GM19455 (cell line): ENCODE measurements around the gene NUDT4.

Source experiments
- ATAC-seq: cut with Tn5 transposase; IDR thresholded peaks from one replicate; pipeline ENCODE4 v1.9.1; 2021; ENCODE audit not compliant: unreplicated experiment

NUDT4 gene

DNA sequence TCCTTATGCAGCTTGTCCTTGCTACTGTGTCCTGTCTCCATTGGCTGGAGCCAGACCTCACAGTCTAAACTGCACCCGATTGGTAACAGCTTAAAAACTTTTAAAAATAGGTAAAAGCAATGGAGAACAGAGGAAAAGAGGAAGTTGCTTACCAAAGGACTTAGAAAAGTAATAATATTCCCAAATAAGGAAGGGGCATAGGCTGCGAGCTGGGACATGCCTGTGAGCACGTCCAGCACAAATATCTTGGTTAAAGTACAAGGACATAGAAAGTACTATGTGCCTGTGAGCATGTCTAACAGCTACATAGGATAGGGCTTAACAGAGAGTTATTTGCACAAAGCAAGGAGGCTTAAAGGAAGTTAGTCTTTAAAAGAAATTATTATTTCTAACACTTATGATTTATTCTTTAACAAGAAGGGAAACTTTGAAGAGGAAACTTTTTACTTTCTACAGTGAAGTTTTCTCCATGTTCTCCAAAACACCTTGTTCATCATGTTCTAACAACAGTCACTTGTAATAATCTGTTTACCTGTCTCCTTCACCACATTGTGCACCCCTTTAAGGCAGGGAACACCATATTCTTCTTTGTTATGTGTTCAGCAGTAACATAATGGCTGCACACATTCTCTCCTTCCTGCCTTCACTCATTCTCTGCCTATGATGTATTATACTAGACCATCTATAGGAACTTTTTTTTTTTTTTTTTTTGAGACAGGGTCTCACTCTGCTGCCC lies 73.9 kb downstream of the NUDT4 start:
- no peak for ATAC-seq

DNA sequence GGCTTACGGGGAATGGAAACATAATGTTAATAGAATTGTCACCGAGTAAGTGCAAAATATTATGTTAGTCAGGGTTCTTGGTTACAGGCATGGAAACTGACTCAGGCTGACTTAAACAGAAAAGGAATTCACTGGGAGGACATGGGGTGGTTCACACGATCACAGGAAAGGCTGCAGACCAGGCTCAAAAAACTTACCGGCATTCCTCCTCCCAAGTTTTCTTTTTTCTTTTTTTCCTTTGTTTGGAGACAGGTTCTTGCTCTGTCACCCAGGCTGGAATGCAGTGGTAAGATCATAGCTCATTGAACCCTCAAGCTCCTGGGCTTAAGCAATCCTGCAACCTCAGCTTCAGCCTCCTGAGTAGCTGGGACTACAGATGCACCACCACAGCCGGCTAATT lies 75.9 kb downstream of the NUDT4 start:
- ATAC-seq = no peak

DNA sequence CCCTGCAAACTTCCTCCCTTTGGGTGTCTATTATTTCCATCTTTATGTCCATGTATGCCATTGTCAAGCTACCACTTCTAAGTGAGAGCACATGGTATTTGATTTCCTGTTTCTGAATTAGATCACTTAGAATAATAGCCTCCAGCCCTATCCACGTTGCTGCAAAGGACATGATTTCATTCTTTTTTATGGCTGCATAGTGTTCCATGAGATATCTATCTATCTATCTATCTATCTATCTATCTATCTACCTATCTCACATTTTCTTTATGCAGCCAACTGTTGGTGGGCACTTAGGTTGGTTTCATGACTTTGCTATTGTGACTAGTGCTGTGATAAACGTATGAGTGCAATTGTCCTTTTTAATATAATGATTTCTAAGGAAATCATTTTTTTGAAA lies 78.4 kb downstream of the NUDT4 start:
- no peak for ATAC-seq
